ENCODE data around the gene ANKIB1. TPM values are rescaled to one million over a fixed set of nuclear protein-coding genes. Genes with fewer than 3 reads are reported as not detected.

ANKIB1 gene
- total and polyA plus RNA-seq, 9 of the 15 experiments (the other 6 are each of a cell fraction or from before 2014, with no cell fraction given), result 5.9 to 25.2 (median 16.1) TPM

DNA sequence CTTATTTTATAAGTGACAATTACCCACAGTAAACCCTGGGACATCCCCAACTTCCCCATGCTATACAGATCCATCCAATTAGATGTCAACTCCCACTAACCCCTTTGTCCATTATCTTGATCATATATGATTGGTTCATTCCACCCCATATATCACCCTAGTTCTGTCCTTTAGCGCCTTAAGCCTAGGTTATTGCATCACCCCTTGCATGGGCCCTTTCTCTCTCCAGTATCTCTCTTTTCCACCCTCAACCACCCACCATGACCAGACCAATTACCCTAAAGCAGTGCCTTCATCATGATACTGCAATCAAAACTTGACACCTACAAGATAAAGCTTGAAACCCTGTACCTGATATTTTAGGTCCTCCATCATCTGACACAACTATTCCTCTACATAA lies 163.6 kb downstream of the ANKIB1 start:
- intact Hi-C loops (cut with micrococcal nuclease), result loop anchor here (10.0 kb wide), 1 partner anchor 165 kb away; the partner anchor contains the start of genes ANKIB1 and KRIT1
- in situ Hi-C loops (cut with MboI), result no loop called here
- POLR2A ChIA-PET, result no interaction called here

More for the DNA sequence above, 163.6 kb downstream of the ANKIB1 start:
- DNase-seq (ENCODE audit: extremely low read depth in 1 of 4, low spot score in 3 of 4), result no peak
- Histone ChIP-seq H3K4me3 (no peak overlapping the region), H3K27me3 (ENCODE audit: control insufficient read depth in 2 of 2, insufficient read depth in 2 of 2, low read length in 2 of 2) (no peaks in the 10 kb centered on the region), H4K20me1 (replicated peaks; ENCODE audit: control insufficient read depth, insufficient read depth, low read length) (no peaks in the 10 kb centered on the region), H3K27ac (ENCODE audit: extremely low read depth, low read depth, low read length) (no peak overlapping the region), H2AFZ (ENCODE audit: low read depth, low read length) (no peak overlapping the region), H3K9ac (ENCODE audit: insufficient read depth in 1 of 2, low read depth in 2 of 2, low read length in 2 of 2) (no peak overlapping the region), H3K36me3 (ENCODE audit: control insufficient read depth, insufficient read depth, low read length) (no peaks in the 10 kb centered on the region), H3K9me1 (ENCODE audit: control insufficient read depth, insufficient read depth, low read length) (no peaks in the 10 kb centered on the region), H3K79me2 (ENCODE audit: control insufficient read depth, insufficient read depth, low read length) (no peaks in the 10 kb centered on the region), H3K4me2 (ENCODE audit: insufficient read depth, low read length) (no peak overlapping the region), H3K9me3 (replicated peaks; ENCODE audit: control insufficient read depth, insufficient read depth, low read depth, low read length) (no peaks in the 10 kb centered on the region), H3K4me1 (replicated peaks in 1 of 2; ENCODE audit: control insufficient read depth in 2 of 2, insufficient read depth in 2 of 2, low read length in 2 of 2) (no peaks in the 10 kb centered on the region)
- CTCF ChIA-PET (ENCODE audit: low intra/inter-chr PET ratio), result no interaction called here
- TF ChIP-seq, protein P1, sequence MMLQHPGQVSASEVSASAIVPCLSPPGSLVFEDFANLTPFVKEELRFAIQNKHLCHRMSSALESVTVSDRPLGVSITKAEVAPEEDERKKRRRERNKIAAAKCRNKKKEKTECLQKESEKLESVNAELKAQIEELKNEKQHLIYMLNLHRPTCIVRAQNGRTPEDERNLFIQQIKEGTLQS (IDR thresholded peaks at IDR 0.05), result peak; percentile 79
- TF ChIP-seq, protein P1 (CRISPR knock-in tag; conservative IDR thresholded peaks at IDR 0.05), result no peak
- TF ChIP-seq HNRNPLL (IDR thresholded peaks at IDR 0.05; ENCODE audit: low read depth, low read length, poor library complexity, severe bottlenecking) (no peak), NUFIP1 (IDR thresholded peaks at IDR 0.05; ENCODE audit: partially characterized antibody) (no peak), CEBPB (tag; IDR thresholded peaks at IDR 0.05) (peak; percentile 78), TRIM24 (IDR thresholded peaks at IDR 0.05) (peak in 1 of 2 experiments; percentile 29; a peak in 1 of 4 replicates), BDP1 (IDR thresholded peaks at IDR 0.05; ENCODE audit: insufficient read depth, insufficient read length) (no peak), JUND (IDR thresholded peaks at IDR 0.05; ENCODE audit: borderline replicate concordance, low read depth, low read length) (0 out of 2 replicates have a peak, but pooled peaks have one; percentile 14), JUND (tag; IDR thresholded peaks at IDR 0.05; ENCODE audit: borderline replicate concordance, low read depth, low read length) (no peak), MEIS2 (IDR thresholded peaks at IDR 0.05; ENCODE audit: partially characterized antibody) (peak; percentile 39), ETV1 (tag; conservative IDR thresholded peaks at IDR 0.05; ENCODE audit: low read depth) (no peak), ZNF354B (CRISPR knock-in tag; IDR thresholded peaks at IDR 0.05) (no peak), MAZ (CRISPR knock-in tag; conservative IDR thresholded peaks at IDR 0.05 in 1 of 2, IDR thresholded peaks at IDR 0.05 in 1 of 2) (no peak), CEBPG (CRISPR knock-in tag; IDR thresholded peaks at IDR 0.05) (peak; percentile 36; the same call in 1 of the 2 replicates), CEBPG (tag; conservative IDR thresholded peaks at IDR 0.05 in 1 of 2, IDR thresholded peaks at IDR 0.05 in 1 of 2) (peak; percentile 44 to 64; a peak in 3 of 4 replicates), SMAD3 (CRISPR knock-in tag; conservative IDR thresholded peaks at IDR 0.05) (no peak)
- FAIRE-seq, result no peak
- peak; percentile 17; the same call in 2 of the 3 replicates for ATAC-seq
- no TSS peak for BruUV-seq (replicated peaks)
- WGBS (ENCODE audit: insufficient coverage, low coverage, missing lambda C conversion rate), result 22% methylated on average over 1 of the region's 1 CpG

All from K562 (cell line).